ENCODE measurements around the gene DHX38.
"Not testable (repeated sequence)": the region's sequence is repeated elsewhere in the genome, so short reads cannot be mapped to it uniquely, and the experiment has no call there.

DHX38 gene

DNA sequence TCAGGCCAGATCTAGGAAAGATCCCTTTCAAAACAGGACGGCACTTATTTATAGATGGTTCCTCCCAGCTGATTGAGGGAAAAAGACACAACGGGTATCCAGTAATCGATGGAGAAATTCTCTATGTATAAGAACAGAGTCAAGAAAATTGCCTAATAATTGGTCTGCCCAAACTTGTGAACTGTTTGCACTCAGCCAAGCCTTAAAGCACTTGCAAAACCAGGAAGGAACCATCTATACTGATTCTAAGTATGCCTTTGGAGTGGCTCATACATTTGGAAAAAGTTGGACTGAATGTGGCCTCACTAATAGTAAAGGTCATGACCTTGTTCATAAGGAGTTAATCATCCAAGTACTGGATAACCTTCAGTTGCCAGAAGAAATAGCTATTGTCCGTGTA is 24.7 kb upstream of the DHX38 start:
- H3K4me1 ChIP-seq (ENCODE audit: insufficient read depth, low read length, poor library complexity, severe bottlenecking): no peaks in the 10 kb centered on the region
- H3K9me3 ChIP-seq (ENCODE audit: insufficient read depth, low read depth, low read length): no peaks in the 10 kb centered on the region
- H3F3A ChIP-seq (ENCODE audit: low read depth): no peaks in the 10 kb centered on the region
- H3K9me2 ChIP-seq (replicated peaks; ENCODE audit: low read depth, low read length): no peaks in the 10 kb centered on the region
- no peaks in the 10 kb centered on the region for H3K27me3 ChIP-seq (ENCODE audit: insufficient read depth, low read length, poor library complexity, severe bottlenecking)
- H3K9ac ChIP-seq (ENCODE audit: low read depth, low read length, poor library complexity, severe bottlenecking): no peak overlapping the region
- H4K20me1 ChIP-seq (ENCODE audit: insufficient read depth, low read length, poor library complexity, severe bottlenecking): no peaks in the 10 kb centered on the region
- no peaks in the 10 kb centered on the region for H3K36me3 ChIP-seq (ENCODE audit: insufficient read depth, low read length)
- no peaks in the 10 kb centered on the region for H3K79me2 ChIP-seq (ENCODE audit: insufficient read depth, low read length)
- H3K4me2 ChIP-seq (ENCODE audit: low read depth, low read length, poor library complexity, severe bottlenecking): no peak overlapping the region
- H3K4me3 ChIP-seq (ENCODE audit: low read length, poor library complexity, severe bottlenecking): no peak overlapping the region
- TF ChIP-seq, protein P1, sequence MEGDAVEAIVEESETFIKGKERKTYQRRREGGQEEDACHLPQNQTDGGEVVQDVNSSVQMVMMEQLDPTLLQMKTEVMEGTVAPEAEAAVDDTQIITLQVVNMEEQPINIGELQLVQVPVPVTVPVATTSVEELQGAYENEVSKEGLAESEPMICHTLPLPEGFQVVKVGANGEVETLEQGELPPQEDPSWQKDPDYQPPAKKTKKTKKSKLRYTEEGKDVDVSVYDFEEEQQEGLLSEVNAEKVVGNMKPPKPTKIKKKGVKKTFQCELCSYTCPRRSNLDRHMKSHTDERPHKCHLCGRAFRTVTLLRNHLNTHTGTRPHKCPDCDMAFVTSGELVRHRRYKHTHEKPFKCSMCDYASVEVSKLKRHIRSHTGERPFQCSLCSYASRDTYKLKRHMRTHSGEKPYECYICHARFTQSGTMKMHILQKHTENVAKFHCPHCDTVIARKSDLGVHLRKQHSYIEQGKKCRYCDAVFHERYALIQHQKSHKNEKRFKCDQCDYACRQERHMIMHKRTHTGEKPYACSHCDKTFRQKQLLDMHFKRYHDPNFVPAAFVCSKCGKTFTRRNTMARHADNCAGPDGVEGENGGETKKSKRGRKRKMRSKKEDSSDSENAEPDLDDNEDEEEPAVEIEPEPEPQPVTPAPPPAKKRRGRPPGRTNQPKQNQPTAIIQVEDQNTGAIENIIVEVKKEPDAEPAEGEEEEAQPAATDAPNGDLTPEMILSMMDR (conservative IDR thresholded peaks at IDR 0.05; ENCODE audit: low read length): no peak
- TF ChIP-seq EZH2phosphoT487 (IDR thresholded peaks at IDR 0.05; ENCODE audit: borderline replicate concordance): no peak
- H2AFZ ChIP-seq (ENCODE audit: low read length): no peak overlapping the region

DNA sequence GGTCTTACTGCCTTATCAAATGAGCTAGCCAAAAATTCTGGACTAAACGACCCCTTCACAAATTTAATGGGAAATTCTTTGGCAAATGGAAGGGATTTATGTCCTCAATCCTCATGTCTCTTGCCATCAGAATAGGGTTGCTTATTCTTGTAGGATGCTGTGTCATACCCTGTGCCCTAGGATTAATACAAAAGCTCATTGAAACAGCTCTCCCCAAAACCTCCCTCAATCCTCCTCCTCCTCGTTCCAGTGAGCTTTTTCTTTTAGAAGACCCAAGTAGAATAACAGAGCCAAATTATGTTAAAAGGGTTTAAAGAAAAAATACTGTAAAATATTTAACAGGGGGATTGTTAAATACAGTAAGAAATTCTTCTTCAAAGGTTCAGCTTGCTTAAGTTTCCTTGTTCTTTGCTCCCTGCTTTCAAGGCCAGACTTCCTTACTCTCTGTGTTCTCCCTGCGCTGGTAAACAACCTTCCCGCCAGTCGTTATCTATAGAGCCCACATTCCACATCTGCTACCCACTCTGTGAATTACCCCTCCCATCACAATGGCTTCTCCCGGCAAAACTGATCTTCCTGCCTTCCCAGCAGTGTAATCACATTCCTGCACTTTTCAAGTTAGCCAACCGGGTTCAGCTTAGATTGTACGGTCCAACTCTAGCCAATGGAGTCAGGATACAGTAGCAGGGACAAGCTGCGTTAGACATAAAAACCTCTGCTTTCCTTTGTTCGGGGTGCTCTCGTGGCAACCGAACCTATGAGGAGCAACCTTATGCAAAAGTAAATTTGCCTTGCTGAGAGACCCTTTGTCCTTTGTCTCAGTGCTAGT is 20.9 kb upstream of the DHX38 start:
- Histone ChIP-seq H3K9me3 (ENCODE audit: insufficient read depth, low read depth, low read length) (no peaks in the 10 kb centered on the region), H3K79me2 (ENCODE audit: insufficient read depth, low read length) (no peaks in the 10 kb centered on the region), H4K20me1 (ENCODE audit: insufficient read depth, low read length, poor library complexity, severe bottlenecking) (no peaks in the 10 kb centered on the region), H3K4me1 (ENCODE audit: insufficient read depth, low read length, poor library complexity, severe bottlenecking) (no peaks in the 10 kb centered on the region), H3K27me3 (ENCODE audit: insufficient read depth, low read length, poor library complexity, severe bottlenecking) (no peaks in the 10 kb centered on the region), H3K4me3 (ENCODE audit: low read length, poor library complexity, severe bottlenecking) (no peak overlapping the region), H3F3A (ENCODE audit: low read depth) (no peaks in the 10 kb centered on the region), H3K36me3 (ENCODE audit: insufficient read depth, low read length) (no peaks in the 10 kb centered on the region), H3K9ac (ENCODE audit: low read depth, low read length, poor library complexity, severe bottlenecking) (no peak overlapping the region), H2AFZ (ENCODE audit: low read length) (no peak overlapping the region), H3K9me2 (replicated peaks; ENCODE audit: low read depth, low read length) (no peaks in the 10 kb centered on the region), H3K4me2 (ENCODE audit: low read depth, low read length, poor library complexity, severe bottlenecking) (no peak overlapping the region)
- TF ChIP-seq, protein P1 (conservative IDR thresholded peaks at IDR 0.05; ENCODE audit: low read length): no peak
- TF ChIP-seq EZH2phosphoT487 (IDR thresholded peaks at IDR 0.05; ENCODE audit: borderline replicate concordance): no peak

DNA sequence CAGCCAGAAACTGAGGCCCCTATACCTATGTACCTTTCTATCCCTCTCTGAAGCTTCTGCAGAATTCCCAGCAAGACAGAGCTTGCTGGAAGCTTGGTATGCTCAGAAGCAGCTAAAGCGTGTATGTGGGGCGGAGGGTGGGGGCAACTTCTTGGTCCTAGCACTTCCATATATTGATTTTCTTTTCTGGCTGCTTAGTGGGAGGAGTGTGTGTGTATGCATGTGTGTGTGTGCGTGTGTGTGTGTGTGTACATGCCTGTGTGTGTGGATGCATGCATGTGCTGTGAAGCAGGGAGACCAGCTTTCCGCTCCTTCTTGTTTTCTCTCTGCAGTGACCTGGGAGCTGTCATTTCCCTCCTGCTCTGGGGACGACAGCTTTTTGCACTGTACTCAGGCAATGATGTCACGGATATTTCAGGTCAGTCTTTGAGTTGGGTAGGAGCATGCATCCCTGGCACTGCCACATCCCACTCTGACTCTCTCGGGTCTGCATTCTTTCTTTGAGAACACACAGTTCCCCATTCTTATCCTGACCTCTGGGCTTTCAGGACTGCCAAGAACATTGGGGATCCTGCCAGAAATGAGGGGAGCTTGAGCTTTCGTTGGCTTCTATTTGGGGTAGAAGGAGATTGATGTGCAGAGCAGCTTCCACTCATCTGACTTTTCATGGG is 20.0 kb upstream of the DHX38 start:
- H3K4me2 ChIP-seq (ENCODE audit: low read depth, low read length, poor library complexity, severe bottlenecking): no peak overlapping the region
- no peaks in the 10 kb centered on the region for H3F3A ChIP-seq (ENCODE audit: low read depth)
- no peak overlapping the region for H2AFZ ChIP-seq (ENCODE audit: low read length)
- no peaks in the 10 kb centered on the region for H3K79me2 ChIP-seq (ENCODE audit: insufficient read depth, low read length)
- H4K20me1 ChIP-seq (ENCODE audit: insufficient read depth, low read length, poor library complexity, severe bottlenecking): no peaks in the 10 kb centered on the region
- TF ChIP-seq, protein P1 (conservative IDR thresholded peaks at IDR 0.05; ENCODE audit: low read length): no peak
- no peak for TF ChIP-seq EZH2phosphoT487 (IDR thresholded peaks at IDR 0.05; ENCODE audit: borderline replicate concordance)
- H3K36me3 ChIP-seq (ENCODE audit: insufficient read depth, low read length): no peaks in the 10 kb centered on the region
- H3K9me3 ChIP-seq (ENCODE audit: insufficient read depth, low read depth, low read length): no peaks in the 10 kb centered on the region
- H3K4me1 ChIP-seq (ENCODE audit: insufficient read depth, low read length, poor library complexity, severe bottlenecking): no peaks in the 10 kb centered on the region
- H3K27me3 ChIP-seq (ENCODE audit: insufficient read depth, low read length, poor library complexity, severe bottlenecking): no peaks in the 10 kb centered on the region
- no peaks in the 10 kb centered on the region for H3K9me2 ChIP-seq (replicated peaks; ENCODE audit: low read depth, low read length)
- H3K4me3 ChIP-seq (ENCODE audit: low read length, poor library complexity, severe bottlenecking): no peak overlapping the region
- H3K9ac ChIP-seq (ENCODE audit: low read depth, low read length, poor library complexity, severe bottlenecking): no peak overlapping the region

DNA sequence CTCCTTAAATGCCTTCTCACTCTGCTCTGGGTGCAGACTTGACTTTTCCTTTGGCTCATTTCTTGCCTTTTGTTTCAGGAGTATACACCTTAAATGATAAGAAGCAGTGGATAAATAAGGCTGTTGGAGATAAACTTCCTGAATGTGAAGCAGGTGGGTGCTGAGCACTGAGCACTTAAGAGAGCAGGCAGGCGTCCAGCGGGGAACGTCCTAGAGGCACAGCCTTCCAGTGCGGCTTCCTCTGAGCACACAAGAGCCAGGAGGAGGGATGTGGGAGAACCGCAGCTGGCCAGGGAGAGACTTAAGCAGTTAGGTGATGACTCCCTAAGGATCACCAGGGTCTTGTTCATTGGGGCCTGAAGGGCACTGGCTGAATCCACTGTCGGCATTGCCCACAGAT is 18.6 kb upstream of the DHX38 start:
- H3K9me3 ChIP-seq (ENCODE audit: insufficient read depth, low read depth, low read length); H3K4me1 ChIP-seq (ENCODE audit: insufficient read depth, low read length, poor library complexity, severe bottlenecking); H3F3A ChIP-seq (ENCODE audit: low read depth); H3K27me3 ChIP-seq (ENCODE audit: insufficient read depth, low read length, poor library complexity, severe bottlenecking); H3K4me3 ChIP-seq (ENCODE audit: low read length, poor library complexity, severe bottlenecking); H3K9ac ChIP-seq (ENCODE audit: low read depth, low read length, poor library complexity, severe bottlenecking); H3K9me2 ChIP-seq (replicated peaks; ENCODE audit: low read depth, low read length); H3K79me2 ChIP-seq (ENCODE audit: insufficient read depth, low read length); H2AFZ ChIP-seq (ENCODE audit: low read length); H3K4me2 ChIP-seq (ENCODE audit: low read depth, low read length, poor library complexity, severe bottlenecking); H4K20me1 ChIP-seq (ENCODE audit: insufficient read depth, low read length, poor library complexity, severe bottlenecking); H3K36me3 ChIP-seq (ENCODE audit: insufficient read depth, low read length): not testable (repeated sequence)

DNA sequence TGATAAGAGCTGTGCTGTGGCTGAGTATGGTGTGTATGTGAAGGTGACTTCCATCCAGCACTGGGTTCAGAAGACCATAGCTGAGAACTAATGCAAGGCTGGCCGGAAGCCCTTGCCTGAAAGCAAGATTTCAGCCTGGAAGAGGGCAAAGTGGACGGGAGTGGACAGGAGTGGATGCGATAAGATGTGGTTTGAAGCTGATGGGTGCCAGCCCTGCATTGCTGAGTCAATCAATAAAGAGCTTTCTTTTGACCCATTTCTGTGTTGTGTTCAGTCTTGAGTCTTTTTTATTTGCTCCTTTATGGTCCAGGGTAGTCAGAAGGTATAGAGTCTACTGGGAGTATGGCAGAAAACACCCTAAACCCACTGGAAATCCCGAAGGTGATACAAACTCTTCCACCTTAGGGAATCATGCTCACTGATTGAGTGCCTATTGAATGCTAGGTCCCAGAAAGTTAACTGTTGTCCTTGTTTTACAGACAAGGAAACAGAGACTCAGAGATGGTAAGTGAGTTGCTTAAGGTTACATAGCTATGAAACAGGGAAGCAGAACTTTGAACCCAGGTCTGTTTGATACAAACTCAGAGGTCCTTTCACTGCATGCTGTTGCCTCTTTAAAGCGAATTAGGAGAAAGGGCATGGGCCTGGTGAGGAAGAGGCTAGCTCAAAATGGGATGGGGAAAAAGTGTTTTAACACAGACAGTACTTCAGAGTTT is 16.5 kb upstream of the DHX38 start:
- H3F3A ChIP-seq (ENCODE audit: low read depth); H4K20me1 ChIP-seq (ENCODE audit: insufficient read depth, low read length, poor library complexity, severe bottlenecking); H3K79me2 ChIP-seq (ENCODE audit: insufficient read depth, low read length); H3K4me1 ChIP-seq (ENCODE audit: insufficient read depth, low read length, poor library complexity, severe bottlenecking); H3K36me3 ChIP-seq (ENCODE audit: insufficient read depth, low read length); H3K27me3 ChIP-seq (ENCODE audit: insufficient read depth, low read length, poor library complexity, severe bottlenecking); H3K9ac ChIP-seq (ENCODE audit: low read depth, low read length, poor library complexity, severe bottlenecking); H2AFZ ChIP-seq (ENCODE audit: low read length); H3K4me2 ChIP-seq (ENCODE audit: low read depth, low read length, poor library complexity, severe bottlenecking); H3K9me3 ChIP-seq (ENCODE audit: insufficient read depth, low read depth, low read length); H3K9me2 ChIP-seq (replicated peaks; ENCODE audit: low read depth, low read length); H3K4me3 ChIP-seq (ENCODE audit: low read length, poor library complexity, severe bottlenecking): not testable (repeated sequence)

Measured in Loucy (cell line).